HG03575 (cell line): ENCODE measurements around the gene TNS3.

ENCODE experiments used
- ATAC-seq: cut with Tn5 transposase; IDR thresholded peaks from one replicate; pipeline ENCODE4 v1.9.1; 2021; ENCODE audit not compliant: unreplicated experiment, insufficient number of reproducible peaks, low FRiP score; ENCODE audit errors: extremely low read depth

The TNS3 gene

DNA sequence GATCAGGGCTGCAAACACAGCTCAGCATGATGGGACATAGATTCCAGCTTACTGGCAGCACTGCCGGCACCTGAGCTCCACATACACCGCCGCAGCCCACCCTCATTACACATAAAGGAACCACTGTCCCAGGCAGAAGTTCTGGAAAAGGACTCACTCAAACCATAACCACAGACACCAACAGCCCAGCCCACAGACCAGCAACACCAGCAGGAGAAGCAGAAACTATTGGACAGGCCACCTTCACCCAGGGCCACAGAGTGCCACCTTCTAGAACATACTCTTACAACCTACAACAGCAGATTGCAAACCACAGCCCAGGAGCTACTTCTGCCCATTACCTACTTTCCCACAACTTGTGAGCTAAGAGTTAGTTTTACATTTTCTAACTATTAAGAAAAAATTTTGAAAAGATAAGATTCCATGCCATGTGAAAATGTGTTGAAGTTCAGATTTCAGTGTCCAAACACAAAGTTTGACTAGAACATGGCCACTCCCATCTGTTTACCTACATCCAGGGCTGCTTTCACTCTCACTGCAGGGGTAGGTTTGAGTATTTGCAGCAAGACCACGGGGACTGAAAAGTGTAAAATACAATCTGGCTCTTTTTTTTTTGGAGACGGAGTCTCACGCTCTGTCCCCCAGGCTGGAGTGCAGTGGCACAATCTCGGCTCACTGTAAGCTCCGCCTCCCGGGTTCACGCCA, 153.0 kb downstream of the TNS3 start:
- ATAC-seq, result no peak

GRCh38 chr7:47428052-47428767, 153.7 kb downstream of the TNS3 start:
- no peak for ATAC-seq

GRCh38 chr7:47427051-47427643, 154.8 kb downstream of the TNS3 start:
- ATAC-seq, result no peak

DNA sequence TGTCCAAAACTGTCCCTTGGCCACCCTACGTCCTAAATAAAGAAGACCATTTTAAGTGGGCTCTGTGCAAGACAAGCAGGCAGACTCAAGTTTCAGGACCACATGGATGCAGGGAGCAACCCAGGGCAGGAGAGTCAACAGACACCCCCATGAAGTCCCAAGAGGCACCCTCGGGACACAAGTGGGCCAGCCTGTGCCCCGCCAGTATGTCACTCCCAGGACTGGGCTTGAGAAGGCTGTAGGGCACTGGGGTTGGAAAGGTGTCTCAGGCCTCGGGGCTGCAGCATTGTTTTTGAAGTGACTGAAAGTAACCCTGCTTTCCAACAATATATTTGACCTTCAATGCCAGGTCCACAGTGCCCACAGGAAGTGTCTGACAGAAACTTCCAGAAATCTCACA, 157.4 kb downstream of the TNS3 start:
- ATAC-seq, result no peak

DNA sequence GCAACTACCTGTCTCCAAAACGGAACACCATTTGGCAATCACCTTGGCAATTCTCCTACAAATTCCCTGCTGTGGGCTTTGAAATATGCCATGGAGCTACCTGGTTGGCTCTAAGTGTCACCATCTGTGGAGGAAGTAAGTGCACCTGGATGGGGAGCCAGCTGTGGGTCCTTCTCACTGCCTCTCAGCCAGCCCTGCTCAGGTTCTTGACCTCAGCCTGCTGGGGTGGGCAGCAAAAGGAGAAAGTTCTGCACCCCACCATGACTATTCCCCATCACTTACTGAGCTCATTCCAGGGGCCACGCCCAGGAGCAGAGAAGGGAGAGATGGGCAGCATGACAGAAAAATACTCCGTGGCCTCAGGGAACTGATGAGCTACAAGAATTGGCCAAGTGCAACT, 158.7 kb downstream of the TNS3 start:
- no peak for ATAC-seq

GRCh38 chr7:47422611-47423010, 159.3 kb downstream of the TNS3 start:
- ATAC-seq, result no peak

GRCh38 chr7:47421456-47421855, 160.5 kb downstream of the TNS3 start:
- ATAC-seq, result no peak

DNA sequence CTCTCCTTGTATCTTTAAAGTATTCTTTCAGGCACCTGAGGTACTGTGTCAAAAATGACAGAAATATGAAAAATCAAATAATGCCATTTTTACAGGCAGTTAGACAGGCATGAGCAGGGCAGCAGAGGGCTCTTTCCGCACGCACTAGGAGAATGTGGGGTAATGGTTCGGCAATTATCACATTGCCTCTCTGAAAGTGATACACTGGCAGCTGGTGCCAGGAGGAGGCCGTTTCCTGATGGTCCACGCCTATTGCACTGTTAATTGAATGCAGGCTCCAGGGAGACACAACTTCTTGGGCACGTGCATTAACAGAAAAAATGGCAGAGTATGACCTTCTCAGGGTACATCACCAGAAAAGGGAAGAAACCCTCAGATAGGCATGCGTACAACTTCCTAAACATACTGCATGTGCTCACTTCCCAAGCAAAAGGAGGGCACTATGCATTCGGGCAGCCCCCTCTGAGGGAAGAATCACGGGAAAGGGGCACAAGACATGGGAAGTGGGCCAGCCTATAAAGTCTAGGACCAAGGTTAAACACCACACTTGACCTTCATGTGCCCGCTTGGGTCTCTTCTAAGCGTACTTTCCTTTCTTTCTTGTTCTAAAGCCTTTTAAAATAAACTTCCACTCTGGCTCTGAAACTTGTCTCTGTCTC, 161.7 kb downstream of the TNS3 start:
- ATAC-seq, result no peak

- ATAC-seq, result no peak
Measured at GRCh38 chr7:47419471-47419870, 162.4 kb downstream of the TNS3 start.

DNA sequence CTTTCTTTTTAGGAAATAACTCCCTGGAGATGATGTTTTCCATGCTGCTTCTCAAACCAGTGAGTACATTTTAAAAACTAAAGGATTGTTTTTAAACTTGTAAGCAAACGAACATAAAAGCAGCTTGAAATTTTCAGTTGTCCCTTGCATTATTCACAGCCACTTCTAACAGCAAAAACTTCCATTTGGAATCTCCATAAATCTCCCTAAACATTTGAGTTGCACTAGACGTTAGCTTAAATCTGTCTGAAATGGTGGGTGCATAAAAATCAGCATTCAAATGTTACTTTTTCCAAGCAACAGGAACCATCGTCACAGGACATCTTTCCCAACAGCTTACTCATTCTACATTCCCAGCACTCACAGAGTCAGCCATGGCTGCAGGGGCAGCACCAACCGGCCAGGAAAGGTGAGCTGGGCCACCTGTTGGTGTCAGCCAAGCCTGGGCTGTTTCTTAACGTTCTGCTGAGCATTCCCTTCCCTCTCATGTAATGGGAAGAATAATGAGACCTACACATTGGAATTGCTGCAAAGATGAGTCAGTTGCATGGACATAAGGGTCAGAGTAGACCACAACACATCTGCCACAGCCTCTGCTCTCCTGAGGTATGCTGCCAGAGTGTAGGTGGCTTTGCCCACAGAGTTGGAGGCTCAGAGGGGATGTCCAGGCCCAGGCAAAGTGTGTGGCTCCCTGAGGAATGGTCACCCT, 163.2 kb downstream of the TNS3 start:
- ATAC-seq, result no peak

DNA sequence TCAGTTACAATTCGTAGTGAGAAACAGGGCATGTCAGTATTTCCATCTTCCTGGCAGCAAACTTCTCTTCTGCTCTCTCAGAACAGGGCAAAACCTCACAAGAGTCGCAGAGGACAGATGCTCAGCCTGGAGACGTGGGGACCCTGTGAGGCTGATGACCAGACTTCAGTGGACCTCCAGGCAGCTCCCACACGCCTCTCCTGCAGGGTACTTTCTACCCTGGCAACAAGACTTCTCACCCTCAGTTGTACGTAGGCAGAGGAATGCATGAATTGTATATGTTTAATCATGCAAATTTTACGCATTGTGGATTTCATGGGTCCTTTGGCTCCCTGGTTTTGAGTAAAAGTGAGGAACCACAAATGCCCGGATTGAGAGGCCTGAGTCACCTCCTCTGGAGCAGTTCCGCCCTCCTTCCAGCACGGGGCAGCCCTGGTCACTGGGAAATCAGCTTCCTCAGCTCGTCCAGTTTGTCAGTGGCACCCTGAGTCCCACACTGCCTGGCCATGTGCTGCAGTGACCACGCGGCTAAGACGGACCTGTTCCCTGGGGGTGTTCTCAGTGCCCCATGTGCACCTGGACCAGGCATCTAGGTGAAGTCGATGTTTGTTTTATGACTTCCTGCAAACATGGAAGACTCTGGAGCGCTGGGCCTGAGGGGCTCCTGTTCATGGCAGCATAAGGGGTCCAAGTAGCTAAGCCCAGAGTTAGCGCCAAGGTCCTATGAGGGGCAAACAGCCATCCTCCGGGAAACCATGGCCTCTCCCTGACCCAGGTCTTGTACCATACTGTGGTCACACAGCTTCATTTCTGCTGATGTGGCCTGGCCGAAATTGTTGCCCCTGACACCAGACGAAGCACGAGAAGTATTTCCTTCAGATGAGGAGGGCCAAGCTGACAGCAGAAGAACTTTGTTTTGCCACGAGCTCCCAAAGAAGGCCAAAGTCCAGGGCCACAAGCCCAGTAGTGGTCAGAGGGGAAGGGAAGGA, 165.1 kb downstream of the TNS3 start:
- no peak for ATAC-seq

- no peak for ATAC-seq
Measured at GRCh38 chr7:47415318-47416212, 166.3 kb downstream of the TNS3 start.

GRCh38 chr7:47414342-47415317, 167.3 kb downstream of the TNS3 start:
- ATAC-seq, result no peak

DNA sequence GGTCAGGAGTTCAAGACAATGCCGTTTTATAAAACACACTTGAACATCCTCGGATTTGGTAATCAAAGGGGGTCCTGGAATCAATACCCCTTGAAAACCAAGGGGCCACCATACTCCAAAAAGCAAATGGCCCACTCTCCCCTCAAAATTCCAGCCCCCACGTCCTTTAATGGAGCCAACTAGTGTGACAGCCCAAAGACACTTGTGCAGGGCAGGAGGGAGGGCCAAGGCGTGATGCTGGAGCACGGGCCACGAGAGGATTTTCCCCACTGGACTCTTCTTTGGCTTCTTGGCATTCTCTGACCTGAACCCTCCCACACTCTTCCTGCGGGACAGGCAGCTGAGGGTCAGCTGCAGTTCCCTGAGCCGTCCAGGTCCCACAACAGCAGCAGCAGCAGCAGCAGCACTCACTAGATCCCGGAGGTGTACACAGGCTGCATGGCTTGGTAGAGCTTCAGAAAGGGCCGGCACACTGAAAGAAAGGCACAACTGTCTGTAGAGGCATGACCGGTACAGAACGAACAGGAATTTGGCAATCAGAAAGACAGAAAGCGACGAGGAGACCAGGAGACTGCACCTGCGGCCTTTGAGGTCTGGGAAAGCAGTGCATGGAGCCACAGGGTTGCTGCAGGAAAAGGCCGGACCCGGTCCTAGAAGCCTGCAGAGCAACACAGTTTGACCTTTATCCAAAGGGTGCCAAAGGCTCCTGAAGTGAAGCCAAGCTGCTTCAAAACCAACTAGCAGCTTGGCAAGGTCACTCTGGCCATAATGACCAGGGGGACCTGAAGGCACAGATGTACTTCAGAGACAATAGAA, 168.2 kb downstream of the TNS3 start:
- ATAC-seq, result no peak

DNA sequence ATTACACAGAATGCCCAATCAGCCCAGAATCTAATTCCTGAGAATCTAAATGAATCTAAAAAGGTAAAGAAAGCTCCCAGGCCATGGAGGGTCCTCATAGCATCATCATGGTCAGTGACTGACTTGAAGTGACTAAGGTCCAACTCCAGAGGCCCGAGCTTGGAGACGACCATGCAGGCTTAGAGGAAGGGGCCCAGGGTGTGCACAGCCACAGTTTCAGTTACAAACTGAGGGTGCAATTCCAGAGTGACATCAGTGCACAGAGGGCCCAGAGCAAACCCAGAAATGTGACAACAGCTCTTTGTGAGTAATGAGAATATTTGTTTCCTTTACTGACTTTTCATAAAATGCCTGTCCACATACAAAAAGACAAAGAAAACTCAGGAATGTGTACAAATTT, 170.0 kb downstream of the TNS3 start:
- ATAC-seq, result no peak
